Mucosa of descending colon (tissue), 3 donors: ENCODE data around the gene PPP2R2D. TPM values are rescaled to one million over a fixed set of nuclear protein-coding genes. Genes with fewer than 3 reads are reported as not detected.
A peak's percentile ranks its signal among the peaks of the same experiment; 100 is the strongest.

Source experiments
- ATAC-seq: fragments of 200-7000 bp; cut with Tn5 transposase; one replicate; pipeline ENCODE4 v1.9.1; 2020; ENCODE audit warnings: mild to moderate bottlenecking, moderate library complexity
- DNase-seq, 3 donors: peaks; one replicate each; pipeline ENCODE4 v3.0.0-alpha.2; 2020
- H3K36me3 ChIP-seq: fragments of 200-600 bp; one replicate; pipeline ENCODE4 v1.8.0; 2021; ENCODE audit warnings: low read depth, mild to moderate bottlenecking
- H3K4me1 ChIP-seq: fragments of 200-600 bp; one replicate; pipeline ENCODE4 v1.8.0; 2021; ENCODE audit warnings: low read depth, mild to moderate bottlenecking
- H3K4me3 ChIP-seq: fragments of 200-600 bp; one replicate; pipeline ENCODE4 v1.8.0; 2021; ENCODE audit warnings: mild to moderate bottlenecking
- H3K9me3 ChIP-seq: fragments of 200-600 bp; one replicate; pipeline ENCODE4 v1.8.0; 2021; ENCODE audit warnings: mild to moderate bottlenecking
- intact Hi-C, 2 donors: fragments of 100-400 bp; cut with DNase I in 1 of 2; cut with micrococcal nuclease in 1 of 2; formaldehyde crosslinking; loops; one replicate each; pipeline versions ENCODE4 v1.11.0 to v1.11.1; 2022; cut with DNase I, micrococcal nuclease
- total RNA-seq, 3 donors: library from RNA; stranded (reverse); fragmentation: NEBNext Ultra II Directional in 2 of 3; extraction: Animal tissue kit (Norgen Biotek cat#: 25700) in 2 of 3; gene quantifications; one replicate each; pipeline versions ENCODE4 v1.2.1 to v1.2.4, GENCODE V29; 2021 to 2023
- TF ChIP-seq, protein P1 (sequence below): fragments of 200-600 bp; IDR thresholded peaks from one replicate; pipeline ENCODE4 v1.8.0; 2022; ENCODE audit warnings: antibody characterized with exemption, mild to moderate bottlenecking
- donor health status: DM: no; HTN: no; CAD: no; lungs with moderate emphysema.
- donor health status: DM: no; HTN: no; CAD: no.
- donor health status: DM: no; HTN: yes; CAD: no.

Gene PPP2R2D
- total RNA-seq, 3 donors from 2014 or later = 27.8 to 34.4 (median 33.9) TPM

DNA sequence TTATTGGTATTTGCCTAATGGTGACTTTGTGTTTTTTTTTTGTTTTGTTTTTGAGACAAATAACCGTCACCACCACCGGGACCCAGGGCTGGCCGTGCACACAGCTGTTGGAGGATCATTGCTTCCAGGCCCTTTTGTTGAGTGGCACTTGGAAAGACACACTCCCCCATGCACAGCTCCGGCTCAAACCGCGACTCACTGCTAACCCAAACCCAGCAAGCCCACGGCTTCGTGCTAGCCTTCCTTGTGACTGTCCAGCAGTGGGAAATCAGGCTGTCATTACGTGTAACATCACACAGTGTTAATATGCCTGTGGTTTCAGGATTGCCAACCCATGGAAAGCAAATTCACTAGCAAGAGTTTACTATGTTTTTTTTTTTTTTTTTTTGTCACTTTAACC, 63.5 kb downstream of the PPP2R2D start:
- intact Hi-C loops = no loop called here
- H3K9me3 ChIP-seq = no peaks in the 10 kb centered on the region
- no peak overlapping the region for H3K4me3 ChIP-seq
- no peak for ATAC-seq
- no peak for DNase-seq
- no peaks in the 10 kb centered on the region for H3K36me3 ChIP-seq
- H3K4me1 ChIP-seq = no peaks in the 10 kb centered on the region
- TF ChIP-seq, protein P1, sequence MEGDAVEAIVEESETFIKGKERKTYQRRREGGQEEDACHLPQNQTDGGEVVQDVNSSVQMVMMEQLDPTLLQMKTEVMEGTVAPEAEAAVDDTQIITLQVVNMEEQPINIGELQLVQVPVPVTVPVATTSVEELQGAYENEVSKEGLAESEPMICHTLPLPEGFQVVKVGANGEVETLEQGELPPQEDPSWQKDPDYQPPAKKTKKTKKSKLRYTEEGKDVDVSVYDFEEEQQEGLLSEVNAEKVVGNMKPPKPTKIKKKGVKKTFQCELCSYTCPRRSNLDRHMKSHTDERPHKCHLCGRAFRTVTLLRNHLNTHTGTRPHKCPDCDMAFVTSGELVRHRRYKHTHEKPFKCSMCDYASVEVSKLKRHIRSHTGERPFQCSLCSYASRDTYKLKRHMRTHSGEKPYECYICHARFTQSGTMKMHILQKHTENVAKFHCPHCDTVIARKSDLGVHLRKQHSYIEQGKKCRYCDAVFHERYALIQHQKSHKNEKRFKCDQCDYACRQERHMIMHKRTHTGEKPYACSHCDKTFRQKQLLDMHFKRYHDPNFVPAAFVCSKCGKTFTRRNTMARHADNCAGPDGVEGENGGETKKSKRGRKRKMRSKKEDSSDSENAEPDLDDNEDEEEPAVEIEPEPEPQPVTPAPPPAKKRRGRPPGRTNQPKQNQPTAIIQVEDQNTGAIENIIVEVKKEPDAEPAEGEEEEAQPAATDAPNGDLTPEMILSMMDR = no peak

DNA sequence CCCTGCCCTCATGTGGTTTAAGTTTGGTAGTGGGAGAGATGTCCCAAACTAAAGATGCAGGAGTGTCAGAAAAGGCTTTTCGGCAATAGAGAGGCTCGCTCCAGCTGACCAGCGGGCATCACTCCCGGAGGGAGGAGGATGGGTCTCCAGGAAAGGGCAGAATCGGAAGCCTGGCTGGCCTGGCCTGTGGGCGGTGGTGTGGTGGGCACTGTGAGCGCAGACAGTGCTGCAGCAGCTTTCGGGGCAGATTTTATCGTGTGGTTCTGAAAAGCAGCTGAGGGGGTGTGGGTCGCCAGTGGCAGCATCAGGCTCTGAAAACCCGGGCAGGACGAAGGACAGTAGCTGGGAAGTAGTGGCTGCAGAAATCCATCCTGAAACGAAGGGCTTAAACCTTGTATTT, 68.1 kb downstream of the PPP2R2D start:
- TF ChIP-seq, protein P1 = no peak
- no peak overlapping the region for H3K4me3 ChIP-seq
- ATAC-seq (no peak), DNase-seq (no peak)
- H3K9me3 ChIP-seq = no peaks in the 10 kb centered on the region
- no peaks in the 10 kb centered on the region for H3K36me3 ChIP-seq
- intact Hi-C loops = no loop called here
- peaks cover 6% of the 10 kb centered on the region for H3K4me1 ChIP-seq

DNA sequence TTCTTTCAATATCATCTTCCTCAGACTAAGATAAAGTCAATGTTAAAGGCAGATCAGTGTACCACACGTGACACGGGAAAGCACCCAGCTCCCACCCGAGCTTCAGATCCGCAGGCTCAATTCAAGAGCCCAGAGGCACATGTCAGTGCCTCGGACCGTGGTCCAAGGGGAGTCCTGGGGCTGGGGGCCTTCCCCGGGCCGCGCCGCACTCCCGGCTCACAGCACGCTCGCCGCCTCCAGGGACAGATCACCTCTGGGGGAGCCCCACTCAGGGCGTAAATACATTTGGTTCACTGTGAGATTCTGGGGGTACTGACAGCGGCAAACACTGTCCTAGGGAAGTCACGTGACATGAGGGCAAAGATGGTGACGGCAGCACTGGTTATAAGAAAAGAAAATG, 70.1 kb downstream of the PPP2R2D start:
- ATAC-seq (no peak), DNase-seq (no peak)
- intact Hi-C loops = no loop called here
- no peaks in the 10 kb centered on the region for H3K9me3 ChIP-seq
- H3K4me3 ChIP-seq = no peak overlapping the region
- TF ChIP-seq, protein P1 = no peak
- peaks cover 6% of the 10 kb centered on the region for H3K4me1 ChIP-seq
- H3K36me3 ChIP-seq = no peaks in the 10 kb centered on the region

DNA sequence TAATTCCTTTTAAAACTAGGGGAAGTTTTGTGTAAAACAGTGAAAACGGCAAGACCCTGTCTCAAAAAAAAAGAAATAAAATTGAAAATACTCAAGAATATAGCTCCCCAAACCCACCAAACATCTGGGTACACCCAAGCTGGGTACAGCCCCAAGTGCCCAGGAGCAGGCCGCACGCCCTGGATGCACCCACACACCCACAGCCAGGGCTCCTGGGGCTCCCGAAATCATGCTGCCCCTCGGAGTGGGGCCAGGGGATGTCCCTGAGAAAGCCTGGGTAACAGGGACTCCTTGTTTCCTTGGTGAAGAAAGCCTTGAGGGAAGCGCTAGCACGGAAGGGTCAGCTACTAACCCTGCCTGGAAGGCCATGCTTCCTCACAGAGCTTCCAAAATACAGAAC, 70.8 kb downstream of the PPP2R2D start:
- peaks cover 6% of the 10 kb centered on the region for H3K4me1 ChIP-seq
- no peak overlapping the region for H3K4me3 ChIP-seq
- ATAC-seq = no peak
- no peaks in the 10 kb centered on the region for H3K9me3 ChIP-seq
- intact Hi-C loops = no loop called here
- TF ChIP-seq, protein P1 = no peak
- H3K36me3 ChIP-seq = no peaks in the 10 kb centered on the region
- no peak for DNase-seq

DNA sequence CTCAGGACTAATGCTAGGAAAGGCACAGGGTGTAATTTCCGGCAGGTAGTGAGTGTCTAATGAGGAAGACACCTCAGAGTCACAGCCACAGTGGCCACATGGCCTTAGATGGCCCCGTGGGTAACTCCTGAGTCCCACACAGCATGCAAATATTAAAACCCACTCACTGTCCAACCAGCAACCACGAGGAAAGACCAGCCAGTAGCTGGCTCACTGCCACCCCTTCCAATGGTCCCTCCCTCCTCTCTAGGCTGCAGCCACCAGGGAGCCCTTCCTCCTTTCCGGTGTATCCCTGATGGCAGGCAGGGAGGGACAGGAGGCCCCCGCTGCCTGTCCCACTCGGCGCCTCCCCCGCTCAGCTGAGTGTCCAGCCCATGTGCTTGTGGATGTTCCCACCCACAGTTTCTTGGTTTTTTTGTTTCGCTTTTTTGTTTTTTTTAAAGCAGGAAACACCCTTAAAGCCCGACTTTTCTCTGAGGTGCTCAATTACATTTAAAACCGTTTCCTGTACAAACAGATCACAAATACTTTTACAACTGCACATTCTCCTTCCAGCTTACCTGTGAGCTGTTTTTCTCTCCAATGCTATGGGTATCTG, 71.8 kb downstream of the PPP2R2D start:
- TF ChIP-seq, protein P1 = no peak
- Histone ChIP-seq H3K4me1 (peaks cover 6% of the 10 kb centered on the region), H3K36me3 (no peaks in the 10 kb centered on the region), H3K4me3 (no peak overlapping the region), H3K9me3 (no peaks in the 10 kb centered on the region)
- DNase-seq = peak in 2 of 3 donors; percentile 53 to 68
- intact Hi-C loops = no loop called here
- ATAC-seq = peak; percentile 72
